Fibroblast of skin of left quadriceps (primary cell): ENCODE measurements around the gene RTN4RL1.
"Not testable (repeated sequence)": the region's sequence is repeated elsewhere in the genome, so short reads cannot be mapped to it uniquely, and the experiment has no call there.

Experiments used
- DNase-seq, 2 experiments: peaks; one replicate each; pipeline ENCODE4 v3.0.0-alpha.2; 2013; ENCODE audit warnings: low read depth in 2 of 2

RTN4RL1 gene

GRCh38 chr17:1896243-1897104, 128.7 kb downstream of the RTN4RL1 start:
- DNase-seq = no peak

GRCh38 chr17:1895479-1895878, 129.7 kb downstream of the RTN4RL1 start:
- not testable (repeated sequence) for DNase-seq

DNA sequence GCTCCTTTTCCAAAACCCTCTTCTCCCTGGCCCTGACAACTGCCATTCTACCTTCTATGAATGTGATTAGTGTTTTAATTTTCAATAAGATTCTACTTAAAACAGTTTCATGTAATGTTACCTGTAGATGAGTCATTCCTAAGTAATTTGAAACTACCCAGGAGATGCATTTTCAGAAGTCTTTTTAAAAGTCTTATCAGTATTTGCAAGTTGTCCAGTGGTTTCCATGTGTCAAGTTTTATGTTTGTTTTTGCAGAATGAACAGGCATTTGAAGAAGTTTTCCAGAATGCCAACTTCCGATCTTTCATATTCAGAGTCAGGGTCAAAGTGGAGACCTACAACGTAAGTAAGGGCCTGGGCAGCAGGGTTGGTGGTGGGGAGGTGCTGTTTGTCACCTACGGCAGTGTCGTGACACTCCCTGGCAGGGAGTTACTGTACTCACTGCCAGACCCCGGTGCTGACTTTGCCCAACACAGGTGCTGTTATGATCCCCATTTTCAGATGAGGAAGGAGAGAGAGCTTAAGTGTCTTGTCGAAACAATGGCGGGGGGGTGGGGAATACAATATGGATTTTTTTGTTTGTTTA, 130.3 kb downstream of the RTN4RL1 start:
- DNase-seq = no peak

DNA sequence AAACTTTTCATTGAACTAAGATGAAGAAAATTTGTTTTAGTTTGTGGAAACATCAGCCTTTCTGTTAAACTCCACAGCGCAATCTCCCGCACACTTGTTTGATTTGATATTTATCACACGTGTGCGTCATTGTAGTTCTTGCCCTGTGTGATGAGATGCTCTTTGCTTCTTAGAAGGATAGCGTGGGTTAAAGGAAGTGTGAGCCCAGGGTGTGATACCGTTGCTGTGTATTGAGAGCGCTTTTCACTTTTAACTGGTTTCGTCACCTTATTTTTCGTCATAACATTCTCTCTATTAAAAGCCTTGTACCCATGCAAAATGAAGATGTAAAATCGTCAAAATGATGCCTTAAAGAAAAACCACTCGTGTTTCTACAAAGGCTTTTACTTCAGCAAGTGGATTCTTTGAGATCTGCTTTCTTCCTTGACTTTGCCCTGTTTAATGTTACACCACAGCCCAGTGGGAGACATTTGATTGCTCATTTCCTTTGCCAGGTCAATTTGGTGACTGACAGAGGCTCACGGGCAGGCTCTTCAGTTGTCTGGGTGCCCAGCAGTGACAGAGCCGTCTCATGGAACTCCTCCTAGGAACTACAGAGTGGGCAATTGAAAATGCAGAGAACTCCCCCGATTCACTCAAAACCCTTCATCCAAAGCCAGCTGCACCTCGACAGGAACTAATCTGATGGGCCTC, 134.2 kb downstream of the RTN4RL1 start:
- DNase-seq = no peak

- DNase-seq = no peak
Measured at GRCh38 chr17:1888741-1889140, 136.4 kb downstream of the RTN4RL1 start.
